Fibroblast of villous mesenchyme (primary cell): ENCODE results near the gene TNFAIP8L2. TPM values are rescaled to one million over a fixed set of nuclear protein-coding genes. Genes with fewer than 3 reads are reported as not detected.
"Not testable (repeated sequence)": the region's sequence is repeated elsewhere in the genome, so short reads cannot be mapped to it uniquely, and the experiment has no call there.

Experiments
- DNase-seq: peaks from one replicate; pipeline ENCODE4 v3.0.0-alpha.2; 2010; ENCODE audit warnings: low read depth
- H3K4me3 ChIP-seq: 2 replicates; pipeline ENCODE4 v1.5.1; 2011; ENCODE audit warnings: low read depth, mild to moderate bottlenecking, low read length
- total RNA-seq: library from RNA; depleted of rRNA; stranded (reverse); fragments of >200 nt; gene quantifications from 2 replicates; pipeline ENCODE4 v1.2.3, GENCODE V29; 2012
- TF ChIP-seq, protein P1 (sequence below): IDR thresholded peaks from 2 replicates; pipeline ENCODE4 v1.5.1; 2012; ENCODE audit warnings: low read depth, mild to moderate bottlenecking, low read length; ENCODE audit not compliant: insufficient read depth

TNFAIP8L2 gene
- total RNA-seq, 1 donor = not detected

DNA sequence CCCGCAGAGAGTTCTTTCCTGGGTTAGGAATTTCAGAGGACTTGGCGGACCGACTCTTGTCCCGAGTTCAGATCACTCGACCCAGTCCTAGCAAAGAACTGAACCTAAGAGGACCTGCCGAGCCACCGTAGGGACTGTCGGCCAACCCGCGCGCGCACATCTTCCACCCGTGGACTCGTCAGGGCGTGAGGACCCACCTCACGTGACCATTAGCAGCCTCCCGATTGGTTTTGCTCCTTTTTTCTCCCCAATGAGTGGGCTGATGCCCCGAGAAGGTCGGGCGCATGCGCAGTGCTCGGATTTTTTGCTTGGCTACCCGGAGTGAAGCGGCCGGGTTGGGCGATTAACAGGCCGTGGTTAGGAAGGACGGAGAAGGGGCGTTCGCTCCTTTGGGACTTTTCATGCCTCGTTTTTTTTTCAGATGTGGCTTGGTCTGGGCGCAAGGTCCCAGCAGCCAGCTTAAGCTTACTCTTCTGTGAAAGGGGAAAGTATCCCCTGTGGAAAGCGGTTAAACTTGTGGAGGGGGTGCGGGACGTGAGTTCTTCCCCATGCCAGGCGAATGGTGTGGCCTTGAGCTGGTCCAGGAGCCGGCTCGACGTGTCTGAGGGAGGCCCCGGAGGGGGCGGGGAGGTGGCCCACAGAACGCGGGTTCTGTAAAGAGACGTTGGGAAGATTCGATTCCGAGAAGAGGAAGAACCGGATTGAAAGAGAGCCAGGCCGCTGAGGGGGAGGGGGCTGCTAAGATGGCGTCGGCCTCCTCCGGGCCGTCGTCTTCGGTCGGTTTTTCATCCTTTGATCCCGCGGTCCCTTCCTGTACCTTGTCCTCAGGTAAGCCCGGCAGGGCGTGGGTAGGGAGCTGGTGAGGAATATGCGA lies 42.0 kb downstream of the TNFAIP8L2 start, which contains the start of gene PIP5K1A:
TSS of gene PIP5K1A (plus strand) at position 299 of the 874 bp plus-strand sequence. CDS start at position 744, 445 bp downstream.
- TF ChIP-seq, protein P1, sequence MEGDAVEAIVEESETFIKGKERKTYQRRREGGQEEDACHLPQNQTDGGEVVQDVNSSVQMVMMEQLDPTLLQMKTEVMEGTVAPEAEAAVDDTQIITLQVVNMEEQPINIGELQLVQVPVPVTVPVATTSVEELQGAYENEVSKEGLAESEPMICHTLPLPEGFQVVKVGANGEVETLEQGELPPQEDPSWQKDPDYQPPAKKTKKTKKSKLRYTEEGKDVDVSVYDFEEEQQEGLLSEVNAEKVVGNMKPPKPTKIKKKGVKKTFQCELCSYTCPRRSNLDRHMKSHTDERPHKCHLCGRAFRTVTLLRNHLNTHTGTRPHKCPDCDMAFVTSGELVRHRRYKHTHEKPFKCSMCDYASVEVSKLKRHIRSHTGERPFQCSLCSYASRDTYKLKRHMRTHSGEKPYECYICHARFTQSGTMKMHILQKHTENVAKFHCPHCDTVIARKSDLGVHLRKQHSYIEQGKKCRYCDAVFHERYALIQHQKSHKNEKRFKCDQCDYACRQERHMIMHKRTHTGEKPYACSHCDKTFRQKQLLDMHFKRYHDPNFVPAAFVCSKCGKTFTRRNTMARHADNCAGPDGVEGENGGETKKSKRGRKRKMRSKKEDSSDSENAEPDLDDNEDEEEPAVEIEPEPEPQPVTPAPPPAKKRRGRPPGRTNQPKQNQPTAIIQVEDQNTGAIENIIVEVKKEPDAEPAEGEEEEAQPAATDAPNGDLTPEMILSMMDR = no peak
- peak within 1 kb of the TSS; percentile 100 for H3K4me3 ChIP-seq
- peak; percentile 99 for DNase-seq

DNA sequence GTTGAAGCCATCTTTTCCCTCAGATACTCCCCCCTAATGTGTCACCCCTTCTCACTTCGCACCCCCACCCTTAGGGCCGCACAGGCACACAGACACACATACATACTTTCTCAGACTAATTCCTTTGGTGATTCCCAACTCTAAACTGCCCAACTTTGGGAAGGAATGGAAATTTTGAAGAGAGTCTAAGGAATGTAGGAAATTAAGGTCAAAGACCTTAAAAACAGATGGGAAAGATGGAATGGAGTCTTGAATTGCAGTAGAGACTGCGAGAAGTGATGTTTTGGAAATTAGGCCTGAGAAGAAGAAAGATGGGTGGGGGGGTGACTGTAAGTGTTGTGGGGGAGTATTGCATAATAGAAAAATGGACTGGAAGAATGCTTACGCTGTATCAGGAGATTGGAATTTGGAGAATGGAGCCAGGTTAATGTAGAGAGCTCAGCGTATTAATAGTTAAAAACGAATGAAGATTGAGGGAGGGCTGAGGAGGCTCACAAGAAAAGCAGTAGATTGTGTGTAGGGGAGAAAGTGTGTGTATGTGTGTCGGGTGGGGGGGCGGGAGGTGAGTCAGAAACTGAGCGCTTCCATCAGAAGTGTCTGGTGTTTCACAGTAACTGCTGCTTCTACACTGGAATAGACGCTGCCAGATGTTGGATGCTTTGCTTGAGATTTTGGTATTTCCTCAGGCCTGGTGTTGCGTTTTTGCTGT lies 43.6 kb downstream of the TNFAIP8L2 start:
- DNase-seq = peak; percentile 88
- peak overlapping the region; percentile 100 for H3K4me3 ChIP-seq
- TF ChIP-seq, protein P1 = no peak

DNA sequence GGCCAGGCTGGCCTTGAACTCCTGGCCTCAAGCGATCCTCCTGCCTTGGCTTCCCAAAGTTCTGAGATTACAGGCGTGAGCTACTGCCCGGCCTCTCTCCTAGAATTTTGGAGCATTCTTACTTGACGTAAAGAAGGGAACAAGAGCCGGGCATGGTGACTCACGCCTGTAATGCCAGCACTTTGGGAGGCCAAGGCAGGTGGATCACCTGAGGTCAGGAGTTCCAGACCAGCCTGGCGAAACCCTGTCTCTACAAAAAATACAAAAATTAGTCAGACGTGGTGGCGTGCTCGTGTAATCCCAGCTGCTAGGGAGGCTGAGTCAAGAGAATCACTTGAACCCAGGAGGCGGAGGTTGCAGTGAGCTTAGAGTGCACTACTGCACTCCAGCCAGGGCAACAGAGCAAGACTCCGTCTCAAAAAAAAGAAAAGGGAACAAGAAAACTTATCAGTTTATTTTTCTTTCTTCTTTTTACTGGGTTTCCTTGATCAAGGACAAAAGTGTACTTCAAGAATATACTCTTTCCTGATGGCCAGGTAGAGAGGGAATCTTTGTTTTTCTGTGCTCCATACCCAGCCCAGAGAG lies 49.0 kb downstream of the TNFAIP8L2 start:
- not testable (repeated sequence) for DNase-seq

More for the DNA sequence above, 49.0 kb downstream of the TNFAIP8L2 start:
- H3K4me3 ChIP-seq = not testable (repeated sequence)

Other genes with a start within 250 kb of the TNFAIP8L2 start
- 26.1 and 34.1 TPM in 2 replicates for gene SETDB1, start 230.3 kb upstream of the TNFAIP8L2 start, total RNA-seq
- 89.9 and 142 TPM in 2 replicates for gene CERS2, start 181.8 kb upstream of the TNFAIP8L2 start, total RNA-seq
- 0.32 and 0.86 TPM in 2 replicates for gene ANXA9, start 174.4 kb upstream of the TNFAIP8L2 start, total RNA-seq
- 10.8 and 11.0 TPM in 2 replicates for gene MINDY1, start 149.7 kb upstream of the TNFAIP8L2 start, total RNA-seq
- gene PRUNE1, start 148.2 kb upstream of the TNFAIP8L2 start, total RNA-seq = 9.7 and 12.1 TPM in 2 replicates
- under 0.01 TPM in 2 replicates for gene BNIPL, start 120.1 kb upstream of the TNFAIP8L2 start, total RNA-seq
- 2.6 and 3.0 TPM in 2 replicates for gene C1orf56, start 108.9 kb upstream of the TNFAIP8L2 start, total RNA-seq
- gene CDC42SE1, start 97.0 kb upstream of the TNFAIP8L2 start, total RNA-seq = 47.0 and 68.2 TPM in 2 replicates
- 8.1 and 9.1 TPM in 2 replicates for gene MLLT11, start 96.3 kb upstream of the TNFAIP8L2 start, total RNA-seq
- gene GABPB2, start 85.9 kb upstream of the TNFAIP8L2 start, total RNA-seq = 7.1 and 9.5 TPM in 2 replicates
- 0.86 and 1.3 TPM in 2 replicates for gene SEMA6C, start 10.0 kb upstream of the TNFAIP8L2 start, total RNA-seq
- 10.0 and 11.7 TPM in 2 replicates for gene LYSMD1, start 9.3 kb downstream of the TNFAIP8L2 start, total RNA-seq
- 23.7 and 31.2 TPM in 2 replicates for gene SCNM1, start 9.5 kb downstream of the TNFAIP8L2 start, total RNA-seq
- gene TMOD4, start 19.3 kb downstream of the TNFAIP8L2 start, total RNA-seq = not detected in 2 replicates
- gene VPS72, start 33.5 kb downstream of the TNFAIP8L2 start, total RNA-seq = 40.3 and 44.0 TPM in 2 replicates
- 78.3 and 131 TPM in 2 replicates for gene PIP5K1A, start 41.9 kb downstream of the TNFAIP8L2 start, total RNA-seq
- 135 and 139 TPM in 2 replicates for gene PSMD4, start 98.1 kb downstream of the TNFAIP8L2 start, total RNA-seq
- 12.6 and 16.4 TPM in 2 replicates for gene ZNF687, start 125.7 kb downstream of the TNFAIP8L2 start, total RNA-seq
- 61.2 and 85.5 TPM in 2 replicates for gene PI4KB, start 170.8 kb downstream of the TNFAIP8L2 start, total RNA-seq
- gene RFX5, start 190.6 kb downstream of the TNFAIP8L2 start, total RNA-seq = 34.8 and 58.7 TPM in 2 replicates
- 23.3 and 27.7 TPM in 2 replicates for gene SELENBP1, start 216.1 kb downstream of the TNFAIP8L2 start, total RNA-seq
- 427 and 490 TPM in 2 replicates for gene PSMB4, start 242.9 kb downstream of the TNFAIP8L2 start, total RNA-seq